Peyer's patch (tissue), 4 donors: ENCODE measurements around the gene NRXN3. TPM values are rescaled to one million over a fixed set of nuclear protein-coding genes. Genes with fewer than 3 reads are reported as not detected.
"Not testable (repeated sequence)": the region's sequence is repeated elsewhere in the genome, so short reads cannot be mapped to it uniquely, and the experiment has no call there.

Experiments used
- DNase-seq, 3 donors: peaks; one replicate each; pipeline ENCODE4 v3.0.0-alpha.2; 2017 to 2019
- H3K27ac ChIP-seq, 4 donors: fragments of 200-600 bp; sonication (generic); one replicate each; pipeline ENCODE4 v1.5.1; 2016 to 2019
- H3K27me3 ChIP-seq, 2 donors: fragments of 200-600 bp; sonication (generic); one replicate each; pipeline ENCODE4 v1.5.1; 2019
- H3K36me3 ChIP-seq, 3 donors: fragments of 200-600 bp; sonication (generic); one replicate each; pipeline ENCODE4 v1.5.1; 2016 to 2019
- H3K4me1 ChIP-seq, 4 donors: fragments of 200-600 bp; sonication (generic); one replicate each; pipeline ENCODE4 v1.5.1; 2016 to 2019
- H3K4me3 ChIP-seq, 4 donors: fragments of 200-600 bp; sonication (generic); 1 replicate in 3 of 4; 2 replicates in 1 of 4; pipeline ENCODE4 v1.5.1; 2016 to 2019; ENCODE audit warnings: mild to moderate bottlenecking in 1 of 4
- H3K9me3 ChIP-seq, 4 donors: fragments of 200-600 bp; sonication (generic); one replicate each; pipeline ENCODE4 v1.5.1; 2016 to 2019; ENCODE audit warnings: mild to moderate bottlenecking in 1 of 4
- POLR2A ChIP-seq, 2 donors: fragments of 450-650 bp; IDR thresholded peaks; one replicate each; pipeline ENCODE4 v1.5.1; 2017; ENCODE audit warnings: antibody characterized with exemption in 2 of 2, mild to moderate bottlenecking in 2 of 2, moderate library complexity in 2 of 2
- total RNA-seq, 4 donors: library from RNA; depleted of rRNA; stranded (reverse); fragments of >200 nt; gene quantifications; one replicate each; pipeline ENCODE4 v1.1.0, GENCODE V29; 2016
- TF ChIP-seq, protein P1 (sequence below), 6 experiments: fragments of 450-650 bp in 4 of 6; fragments of 200-600 bp in 2 of 6; sonication (generic) in 1 of 6; IDR thresholded peaks; one replicate each; pipeline ENCODE4 v1.5.1; 2017 to 2019; ENCODE audit warnings: antibody characterized with exemption in 6 of 6, mild to moderate bottlenecking in 3 of 6, moderate library complexity in 1 of 6

NRXN3 gene
- total RNA-seq, 4 donors from 2014 or later: 1.6 to 10.2 (median 4.4) TPM

- Histone ChIP-seq H3K4me3 (no peak overlapping the region), H3K36me3 (no peaks in the 10 kb centered on the region), H3K27ac (no peak overlapping the region), H3K27me3 (no peaks in the 10 kb centered on the region), H3K9me3 (no peaks in the 10 kb centered on the region), H3K4me1 (no peaks in the 10 kb centered on the region)
- no peak for DNase-seq
- no peak for TF ChIP-seq POLR2A (IDR thresholded peaks at IDR 0.05)
- TF ChIP-seq, protein P1, sequence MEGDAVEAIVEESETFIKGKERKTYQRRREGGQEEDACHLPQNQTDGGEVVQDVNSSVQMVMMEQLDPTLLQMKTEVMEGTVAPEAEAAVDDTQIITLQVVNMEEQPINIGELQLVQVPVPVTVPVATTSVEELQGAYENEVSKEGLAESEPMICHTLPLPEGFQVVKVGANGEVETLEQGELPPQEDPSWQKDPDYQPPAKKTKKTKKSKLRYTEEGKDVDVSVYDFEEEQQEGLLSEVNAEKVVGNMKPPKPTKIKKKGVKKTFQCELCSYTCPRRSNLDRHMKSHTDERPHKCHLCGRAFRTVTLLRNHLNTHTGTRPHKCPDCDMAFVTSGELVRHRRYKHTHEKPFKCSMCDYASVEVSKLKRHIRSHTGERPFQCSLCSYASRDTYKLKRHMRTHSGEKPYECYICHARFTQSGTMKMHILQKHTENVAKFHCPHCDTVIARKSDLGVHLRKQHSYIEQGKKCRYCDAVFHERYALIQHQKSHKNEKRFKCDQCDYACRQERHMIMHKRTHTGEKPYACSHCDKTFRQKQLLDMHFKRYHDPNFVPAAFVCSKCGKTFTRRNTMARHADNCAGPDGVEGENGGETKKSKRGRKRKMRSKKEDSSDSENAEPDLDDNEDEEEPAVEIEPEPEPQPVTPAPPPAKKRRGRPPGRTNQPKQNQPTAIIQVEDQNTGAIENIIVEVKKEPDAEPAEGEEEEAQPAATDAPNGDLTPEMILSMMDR (IDR thresholded peaks at IDR 0.05): no peak
These were observed 359.9 kb downstream of the NRXN3 start for GRCh38 chr14:78530078-78530477.

- no peak for DNase-seq
- no peaks in the 10 kb centered on the region for H3K27me3 ChIP-seq
- H3K4me3 ChIP-seq: no peak overlapping the region
These were observed 364.0 kb downstream of the NRXN3 start for GRCh38 chr14:78534141-78534540.

DNA sequence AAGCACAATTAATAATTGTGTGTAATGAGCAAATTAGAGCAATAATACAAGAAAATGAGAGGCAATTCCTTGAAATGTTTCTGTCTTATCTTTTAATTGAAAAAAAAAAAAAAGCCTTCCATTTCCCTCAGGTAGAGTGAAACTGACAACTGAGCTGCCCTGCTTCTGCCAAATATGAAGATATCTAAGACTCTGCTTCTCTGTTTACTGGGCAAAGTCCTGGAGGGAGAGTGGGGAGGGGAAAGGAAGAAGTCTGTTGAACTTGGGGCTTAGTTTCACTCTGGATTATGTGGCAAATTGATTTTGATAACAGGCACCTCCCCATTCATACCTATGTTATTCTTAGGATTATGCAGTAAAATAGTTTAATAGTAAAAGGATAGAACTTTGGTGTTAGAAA, 364.9 kb downstream of the NRXN3 start:
- DNase-seq: no peak
- Histone ChIP-seq H3K4me1 (no peaks in the 10 kb centered on the region), H3K27ac (no peak overlapping the region), H3K9me3 (no peaks in the 10 kb centered on the region), H3K36me3 (no peaks in the 10 kb centered on the region), H3K4me3 (no peak overlapping the region), H3K27me3 (no peaks in the 10 kb centered on the region)
- TF ChIP-seq POLR2A (IDR thresholded peaks at IDR 0.05): no peak
- TF ChIP-seq, protein P1 (IDR thresholded peaks at IDR 0.05): no peak

More at GRCh38 chr14:78534141-78534540, 364.0 kb downstream of the NRXN3 start:
- Histone ChIP-seq H3K36me3 (no peaks in the 10 kb centered on the region), H3K4me1 (no peaks in the 10 kb centered on the region), H3K27ac (no peak overlapping the region), H3K9me3 (no peaks in the 10 kb centered on the region)
- TF ChIP-seq, protein P1 (IDR thresholded peaks at IDR 0.05): no peak
- no peak for TF ChIP-seq POLR2A (IDR thresholded peaks at IDR 0.05)

- not testable (repeated sequence) for H3K4me1 ChIP-seq, H3K27me3 ChIP-seq, H3K4me3 ChIP-seq
These were observed 371.6 kb downstream of the NRXN3 start for GRCh38 chr14:78541788-78542187.

GRCh38 chr14:78543433-78543832, 373.3 kb downstream of the NRXN3 start:
- no peak for TF ChIP-seq POLR2A (IDR thresholded peaks at IDR 0.05)
- TF ChIP-seq, protein P1 (IDR thresholded peaks at IDR 0.05): no peak
- Histone ChIP-seq H3K4me3 (no peak overlapping the region), H3K27ac (no peak overlapping the region), H3K4me1 (no peaks in the 10 kb centered on the region), H3K9me3 (no peaks in the 10 kb centered on the region), H3K36me3 (no peaks in the 10 kb centered on the region), H3K27me3 (no peaks in the 10 kb centered on the region)
- DNase-seq: no peak

More at GRCh38 chr14:78541788-78542187, 371.6 kb downstream of the NRXN3 start:
- H3K36me3 ChIP-seq, H3K27ac ChIP-seq, H3K9me3 ChIP-seq, DNase-seq: not testable (repeated sequence)

DNA sequence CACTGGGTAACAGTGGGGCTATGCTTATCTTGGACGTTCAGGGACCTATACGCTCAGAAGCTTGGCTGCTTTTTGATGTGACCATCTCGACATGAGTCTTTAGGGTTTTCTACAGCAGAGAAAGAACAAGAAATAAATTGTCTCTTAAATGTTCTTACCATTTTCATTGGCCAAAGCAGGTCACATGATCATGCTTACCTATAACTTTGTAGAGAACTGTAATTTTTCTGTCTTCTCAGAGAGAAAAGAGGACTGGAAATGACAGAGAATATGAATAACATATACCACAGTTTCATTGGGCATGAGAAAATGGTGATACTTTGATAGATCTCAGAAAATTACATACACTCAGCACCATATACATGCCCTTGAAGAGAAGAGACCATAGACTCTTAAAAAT, 390.9 kb downstream of the NRXN3 start:
- Histone ChIP-seq H3K4me3 (no peak overlapping the region), H3K9me3 (no peaks in the 10 kb centered on the region), H3K27ac (no peak overlapping the region), H3K27me3 (no peaks in the 10 kb centered on the region), H3K4me1 (no peaks in the 10 kb centered on the region), H3K36me3 (no peaks in the 10 kb centered on the region)
- DNase-seq: no peak
- TF ChIP-seq, protein P1 (IDR thresholded peaks at IDR 0.05): no peak
- TF ChIP-seq POLR2A (IDR thresholded peaks at IDR 0.05): no peak
